LNCAP (cell line): Measurements from ENCODE around the gene DMAC2.

Experiments
- TF ChIP-seq, protein P1 (sequence below): fragments of 450-650 bp; IDR thresholded peaks from 2 replicates; pipeline ENCODE4 v1.5.1; 2017; ENCODE audit warnings: mild to moderate bottlenecking

Gene DMAC2

DNA sequence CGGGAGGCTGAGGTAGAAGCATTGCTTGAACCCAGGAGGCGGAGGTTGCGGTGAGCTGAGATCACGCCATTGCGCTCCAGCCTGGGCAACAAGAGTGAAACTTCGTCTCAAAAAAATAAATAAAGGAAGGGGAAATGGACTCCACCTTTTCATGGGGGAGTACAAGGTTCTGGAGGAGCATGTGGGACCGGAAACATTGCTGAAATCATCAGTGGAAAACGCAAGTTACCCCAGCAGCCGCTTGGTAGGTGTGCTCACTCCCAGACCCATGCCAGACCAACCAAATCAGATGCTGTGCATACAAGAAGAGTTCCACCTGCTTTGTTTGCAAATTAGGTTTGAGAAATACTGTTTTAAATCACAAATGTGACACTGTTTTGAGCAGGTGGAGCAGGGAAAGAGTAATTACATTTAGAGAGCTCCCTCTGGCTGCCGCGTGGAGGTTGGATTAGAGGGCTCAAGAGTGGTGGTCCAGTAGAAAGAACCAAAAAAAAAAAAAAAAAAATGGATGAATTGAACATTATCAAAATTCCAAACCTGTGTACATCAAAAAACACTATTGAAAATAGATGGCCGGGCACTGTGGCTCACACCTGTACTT is 8.1 kb upstream of the DMAC2 start:
- TF ChIP-seq, protein P1, sequence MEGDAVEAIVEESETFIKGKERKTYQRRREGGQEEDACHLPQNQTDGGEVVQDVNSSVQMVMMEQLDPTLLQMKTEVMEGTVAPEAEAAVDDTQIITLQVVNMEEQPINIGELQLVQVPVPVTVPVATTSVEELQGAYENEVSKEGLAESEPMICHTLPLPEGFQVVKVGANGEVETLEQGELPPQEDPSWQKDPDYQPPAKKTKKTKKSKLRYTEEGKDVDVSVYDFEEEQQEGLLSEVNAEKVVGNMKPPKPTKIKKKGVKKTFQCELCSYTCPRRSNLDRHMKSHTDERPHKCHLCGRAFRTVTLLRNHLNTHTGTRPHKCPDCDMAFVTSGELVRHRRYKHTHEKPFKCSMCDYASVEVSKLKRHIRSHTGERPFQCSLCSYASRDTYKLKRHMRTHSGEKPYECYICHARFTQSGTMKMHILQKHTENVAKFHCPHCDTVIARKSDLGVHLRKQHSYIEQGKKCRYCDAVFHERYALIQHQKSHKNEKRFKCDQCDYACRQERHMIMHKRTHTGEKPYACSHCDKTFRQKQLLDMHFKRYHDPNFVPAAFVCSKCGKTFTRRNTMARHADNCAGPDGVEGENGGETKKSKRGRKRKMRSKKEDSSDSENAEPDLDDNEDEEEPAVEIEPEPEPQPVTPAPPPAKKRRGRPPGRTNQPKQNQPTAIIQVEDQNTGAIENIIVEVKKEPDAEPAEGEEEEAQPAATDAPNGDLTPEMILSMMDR, result no peak

DNA sequence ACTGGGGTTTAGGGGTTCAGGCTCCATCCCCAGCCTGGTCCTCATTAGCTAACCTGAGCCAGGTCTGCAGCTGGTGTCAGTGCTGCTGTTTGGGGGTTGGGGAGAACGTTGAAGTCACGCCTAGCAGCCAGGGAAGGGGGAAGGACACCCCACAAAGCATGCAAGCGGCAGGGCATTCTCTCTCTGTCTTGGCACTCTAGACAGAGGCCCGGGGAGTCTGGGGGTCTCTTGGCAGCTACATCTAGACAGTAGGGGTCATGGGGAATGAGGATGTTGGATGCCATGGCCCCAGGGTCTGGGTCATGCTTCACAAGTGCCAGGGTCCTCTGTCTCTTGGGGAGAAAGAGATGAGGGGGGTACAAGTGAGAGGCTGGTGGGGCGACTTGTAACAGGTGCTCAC is 5.9 kb upstream of the DMAC2 start:
- TF ChIP-seq, protein P1, result no peak

DNA sequence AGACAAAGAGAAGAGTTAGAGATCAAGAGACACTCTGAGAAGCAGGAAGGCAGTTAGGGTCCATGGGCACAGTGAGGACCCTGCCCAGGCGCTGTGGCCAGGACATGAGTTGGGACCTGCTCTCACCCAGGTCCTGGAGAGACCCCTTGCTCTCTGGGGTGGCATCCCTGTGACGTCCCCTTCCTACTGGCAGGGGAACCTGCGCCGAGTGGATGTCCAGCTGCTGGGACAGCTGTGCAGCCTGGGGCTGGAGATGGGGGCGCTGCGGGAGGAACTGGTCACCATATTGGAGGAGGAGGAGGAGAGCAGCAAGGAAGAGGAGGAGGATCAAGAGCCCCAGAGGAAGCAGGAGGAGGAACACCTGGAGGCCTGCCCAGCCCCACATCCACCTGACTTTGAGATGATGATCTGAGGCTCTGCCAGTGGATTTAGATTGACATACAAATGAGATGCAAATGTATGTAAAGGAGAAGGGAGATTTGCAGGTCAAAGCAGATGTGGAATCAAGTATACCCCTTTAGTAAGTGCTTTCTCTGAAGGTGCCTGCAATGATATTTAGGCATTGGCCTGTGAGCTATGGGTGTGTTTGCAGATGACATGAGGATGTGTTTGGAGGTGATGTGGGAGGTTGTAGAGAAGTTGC is 4.2 kb upstream of the DMAC2 start:
- TF ChIP-seq, protein P1, result no peak

DNA sequence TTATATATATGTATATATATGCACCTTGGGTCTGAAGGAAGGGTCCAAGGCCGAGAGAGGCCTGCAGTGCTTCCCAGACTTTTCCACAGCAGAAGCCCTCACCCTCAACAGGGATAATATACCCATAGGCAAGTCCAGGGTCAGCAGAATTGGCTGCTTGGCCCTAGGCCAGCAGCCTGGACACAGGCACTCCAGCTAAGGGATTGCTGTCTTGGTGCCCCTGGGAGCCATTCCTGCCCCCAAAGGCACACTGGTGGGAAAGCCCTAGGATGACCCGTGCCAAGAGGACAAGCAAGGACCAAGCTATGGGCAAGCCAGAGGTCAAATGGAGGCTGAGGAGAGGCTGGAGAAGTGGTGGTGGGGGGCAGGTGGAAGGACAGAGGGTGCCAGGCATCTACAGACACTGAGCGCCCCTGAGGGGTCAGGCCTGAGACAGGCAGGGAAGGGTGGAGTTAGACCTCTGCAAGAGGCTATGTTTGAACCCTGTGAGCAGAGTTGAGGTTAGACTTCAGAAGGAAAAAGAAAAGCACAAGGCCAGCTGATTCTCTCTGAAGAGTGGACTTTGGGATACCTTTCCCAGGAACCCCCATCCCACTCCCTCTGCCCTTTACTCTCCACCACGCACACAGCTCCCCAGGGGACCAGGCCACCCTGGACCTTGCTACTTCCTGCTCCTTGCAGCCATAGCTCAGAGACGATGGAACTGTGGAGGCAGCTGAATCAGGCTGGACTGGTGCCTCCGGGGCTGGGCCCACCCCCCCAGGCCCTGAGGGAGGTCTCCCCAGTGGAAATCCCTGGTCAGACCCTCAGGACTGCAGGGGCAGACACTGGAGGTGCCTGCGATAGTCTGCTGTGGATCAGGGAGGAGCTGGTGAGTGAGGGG is 3.0 kb upstream of the DMAC2 start, which contains the start of gene ERICH4:
Gene ERICH4 (plus strand): TSS at position 684 of the 883 bp plus-strand sequence. CDS start 14 bp downstream, at position 698.
- TF ChIP-seq, protein P1, result no peak

DNA sequence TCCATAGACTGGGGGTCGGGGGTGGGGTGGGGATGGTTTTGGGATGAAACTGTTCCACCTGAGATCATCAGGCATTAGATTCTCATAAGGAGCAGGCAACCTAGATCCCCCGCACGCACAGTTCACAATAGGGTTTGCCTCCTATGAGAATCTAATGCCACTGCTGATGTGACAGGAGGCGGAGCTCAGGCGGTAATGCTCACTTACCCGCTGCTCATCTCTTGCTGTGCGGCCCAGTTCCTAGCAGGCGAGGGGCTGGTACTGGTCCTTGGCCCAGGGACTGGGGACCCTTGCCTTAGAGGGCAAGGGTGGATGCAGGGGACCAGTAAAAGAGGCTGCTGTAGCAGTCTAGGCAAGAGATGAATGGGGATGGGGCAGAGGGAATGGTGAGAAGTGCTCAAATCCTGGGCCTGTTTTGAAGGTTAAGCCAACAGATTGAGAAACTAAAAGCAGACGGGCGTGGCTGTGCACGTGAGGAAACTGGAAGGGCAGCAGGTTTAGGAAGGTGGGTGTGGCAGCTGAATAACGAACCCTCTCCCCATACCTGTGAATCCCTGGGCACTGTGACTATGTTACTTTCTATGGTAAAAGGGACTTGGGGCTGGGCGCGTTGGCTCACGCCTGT is 1.7 kb upstream of the DMAC2 start:
- TF ChIP-seq, protein P1, result no peak

DNA sequence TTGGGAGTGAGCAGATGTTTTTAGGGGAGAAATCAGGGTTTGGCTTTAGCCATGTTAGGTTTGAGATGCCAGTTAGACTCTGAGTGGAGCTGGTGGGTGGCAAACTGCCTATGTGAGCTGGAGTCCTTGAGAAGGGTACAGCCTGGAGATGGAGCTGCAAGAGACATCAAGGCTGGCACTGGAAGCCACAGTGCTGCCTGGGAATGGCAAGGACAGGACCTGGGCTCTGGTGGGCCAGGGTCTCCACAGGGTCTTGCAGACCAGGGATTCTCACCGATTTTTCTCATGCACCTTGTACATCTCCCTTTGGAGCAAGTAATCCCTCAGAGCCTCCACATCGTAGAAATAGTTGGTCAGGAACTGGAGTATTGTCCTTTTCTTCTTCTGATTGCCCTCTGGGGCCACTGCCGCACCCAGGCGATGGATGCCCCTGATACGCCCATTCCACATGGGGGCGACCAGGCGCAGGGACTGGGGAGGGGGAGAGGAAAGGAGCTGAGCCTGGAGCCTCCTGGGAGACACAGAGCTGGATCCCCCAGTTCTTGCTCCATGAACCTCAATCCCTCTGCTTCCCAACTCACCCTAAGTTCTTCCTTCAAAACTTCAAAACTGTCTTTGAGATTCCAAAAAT is 1.7 kb downstream of the DMAC2 start:
- TF ChIP-seq, protein P1, result no peak

DNA sequence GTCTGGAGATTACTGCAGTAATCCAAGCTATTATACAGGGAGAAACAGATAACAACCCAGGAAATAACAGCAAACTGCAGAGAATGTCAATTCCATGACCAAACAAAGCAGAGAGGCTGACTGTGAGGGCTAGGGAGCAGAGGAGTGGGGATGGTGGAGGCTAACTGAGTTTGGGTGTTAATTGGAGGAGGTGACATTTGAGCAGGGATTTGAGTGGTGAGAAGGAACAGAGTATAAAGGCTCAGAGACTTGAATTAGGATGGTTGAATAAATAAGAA is 3.1 kb downstream of the DMAC2 start:
- TF ChIP-seq, protein P1, result no peak
